AG09319 (cell line): ENCODE results near the gene MBNL2.

ENCODE experiments used
- DNase-seq: peaks from one replicate; pipeline ENCODE4 v3.0.0-alpha.2; 2010; ENCODE audit warnings: low read depth; ENCODE audit errors: extremely low read depth
- TF ChIP-seq, protein P1 (sequence below): IDR thresholded peaks from 2 replicates; pipeline ENCODE4 v1.5.1; 2011; ENCODE audit warnings: low read depth, mild to moderate bottlenecking, inconsistent platforms, low read length, moderate library complexity

Gene MBNL2

DNA sequence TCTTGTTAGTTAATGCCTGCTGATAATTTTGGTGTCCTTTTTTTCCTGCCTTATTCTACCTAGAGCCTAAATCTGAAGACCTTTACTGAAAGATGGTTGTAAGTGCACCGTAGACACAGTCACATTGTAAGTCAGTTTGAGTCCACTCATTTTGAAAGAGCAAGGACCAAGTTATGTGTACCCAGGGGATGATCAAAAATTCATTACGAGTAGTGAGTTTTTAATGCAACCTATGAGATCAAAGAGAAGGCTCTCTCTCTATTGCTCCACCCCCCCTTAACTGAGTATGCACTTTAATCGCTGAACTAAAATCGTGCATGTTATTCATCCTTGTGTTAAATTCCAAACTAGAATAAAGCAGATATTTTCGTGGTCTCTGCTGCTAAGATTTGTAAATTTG, 213.7 kb downstream of the MBNL2 start:
- DNase-seq: no peak
- TF ChIP-seq, protein P1, sequence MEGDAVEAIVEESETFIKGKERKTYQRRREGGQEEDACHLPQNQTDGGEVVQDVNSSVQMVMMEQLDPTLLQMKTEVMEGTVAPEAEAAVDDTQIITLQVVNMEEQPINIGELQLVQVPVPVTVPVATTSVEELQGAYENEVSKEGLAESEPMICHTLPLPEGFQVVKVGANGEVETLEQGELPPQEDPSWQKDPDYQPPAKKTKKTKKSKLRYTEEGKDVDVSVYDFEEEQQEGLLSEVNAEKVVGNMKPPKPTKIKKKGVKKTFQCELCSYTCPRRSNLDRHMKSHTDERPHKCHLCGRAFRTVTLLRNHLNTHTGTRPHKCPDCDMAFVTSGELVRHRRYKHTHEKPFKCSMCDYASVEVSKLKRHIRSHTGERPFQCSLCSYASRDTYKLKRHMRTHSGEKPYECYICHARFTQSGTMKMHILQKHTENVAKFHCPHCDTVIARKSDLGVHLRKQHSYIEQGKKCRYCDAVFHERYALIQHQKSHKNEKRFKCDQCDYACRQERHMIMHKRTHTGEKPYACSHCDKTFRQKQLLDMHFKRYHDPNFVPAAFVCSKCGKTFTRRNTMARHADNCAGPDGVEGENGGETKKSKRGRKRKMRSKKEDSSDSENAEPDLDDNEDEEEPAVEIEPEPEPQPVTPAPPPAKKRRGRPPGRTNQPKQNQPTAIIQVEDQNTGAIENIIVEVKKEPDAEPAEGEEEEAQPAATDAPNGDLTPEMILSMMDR: no peak

DNA sequence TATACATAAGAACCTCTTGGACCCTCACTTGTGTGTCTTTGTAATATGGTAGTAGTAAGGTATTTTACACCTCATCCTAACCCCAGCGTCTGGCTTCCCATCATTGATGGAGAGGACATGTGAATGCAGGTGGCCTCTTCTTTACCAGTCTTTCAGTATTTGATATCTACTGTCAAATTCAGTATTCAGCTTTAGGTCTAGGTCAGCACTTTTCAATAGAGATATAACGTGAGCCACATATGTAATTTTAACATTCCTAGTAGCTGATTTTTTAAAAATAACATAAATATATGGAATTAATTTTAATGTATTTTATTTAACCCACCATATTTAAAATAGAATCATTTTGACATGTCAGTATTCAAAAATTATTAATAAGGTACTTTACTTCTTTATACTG, 214.7 kb downstream of the MBNL2 start:
- DNase-seq: no peak

DNA sequence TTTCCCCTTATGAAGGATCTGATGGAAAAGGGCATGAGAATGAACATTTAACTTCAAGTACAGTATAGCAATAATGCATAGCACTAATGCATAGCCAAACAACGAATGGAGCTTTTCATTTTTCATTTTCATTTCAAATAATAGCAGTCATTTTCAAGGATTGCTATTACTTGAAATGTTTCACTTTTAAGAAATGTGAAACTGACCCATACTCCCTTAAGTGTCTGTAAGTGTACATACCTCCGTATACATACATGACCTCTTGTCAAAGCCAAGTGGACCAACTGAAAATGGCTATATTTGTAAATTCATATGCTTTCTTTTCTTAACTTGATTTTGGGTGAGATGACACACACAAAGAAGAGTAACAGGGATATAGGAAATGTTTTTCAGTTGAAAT, 215.6 kb downstream of the MBNL2 start:
- TF ChIP-seq, protein P1: no peak
- no peak for DNase-seq

More for the DNA sequence above, 214.7 kb downstream of the MBNL2 start:
- TF ChIP-seq, protein P1: no peak

DNA sequence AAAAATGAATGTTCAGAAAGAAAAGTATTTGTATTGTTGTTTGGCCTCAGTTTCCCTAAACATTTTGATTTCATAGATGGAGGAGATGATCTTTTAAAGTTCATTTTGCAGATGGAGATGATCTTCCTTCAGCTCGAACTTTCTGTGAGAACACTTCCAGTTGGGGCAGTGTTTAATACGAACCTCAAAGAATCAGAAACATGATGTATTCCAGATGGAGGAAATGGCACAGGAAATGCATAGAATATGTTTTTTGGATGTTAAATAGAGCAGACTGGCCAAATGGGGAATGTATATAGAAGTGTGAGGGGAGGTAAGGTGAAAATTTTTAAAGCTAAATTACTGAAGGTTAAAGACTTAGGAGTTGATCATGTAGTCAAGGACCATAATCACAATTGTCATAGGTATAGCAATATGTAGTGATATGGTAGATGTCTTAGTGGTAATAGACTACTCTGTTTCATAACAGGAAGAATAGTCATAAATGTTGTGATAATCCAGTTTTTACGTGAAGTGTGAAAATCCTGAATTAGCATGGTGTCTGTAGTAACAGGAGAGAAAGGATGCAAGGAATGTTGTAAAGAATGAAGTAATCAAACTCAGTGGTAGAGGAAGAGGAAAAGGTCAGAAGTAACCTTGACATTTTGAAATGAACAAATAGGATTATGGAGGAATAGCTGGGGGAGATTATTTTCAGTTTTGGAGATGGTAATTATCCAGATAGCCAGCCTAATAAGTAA, 216.9 kb downstream of the MBNL2 start:
- no peak for DNase-seq
- TF ChIP-seq, protein P1: no peak

DNA sequence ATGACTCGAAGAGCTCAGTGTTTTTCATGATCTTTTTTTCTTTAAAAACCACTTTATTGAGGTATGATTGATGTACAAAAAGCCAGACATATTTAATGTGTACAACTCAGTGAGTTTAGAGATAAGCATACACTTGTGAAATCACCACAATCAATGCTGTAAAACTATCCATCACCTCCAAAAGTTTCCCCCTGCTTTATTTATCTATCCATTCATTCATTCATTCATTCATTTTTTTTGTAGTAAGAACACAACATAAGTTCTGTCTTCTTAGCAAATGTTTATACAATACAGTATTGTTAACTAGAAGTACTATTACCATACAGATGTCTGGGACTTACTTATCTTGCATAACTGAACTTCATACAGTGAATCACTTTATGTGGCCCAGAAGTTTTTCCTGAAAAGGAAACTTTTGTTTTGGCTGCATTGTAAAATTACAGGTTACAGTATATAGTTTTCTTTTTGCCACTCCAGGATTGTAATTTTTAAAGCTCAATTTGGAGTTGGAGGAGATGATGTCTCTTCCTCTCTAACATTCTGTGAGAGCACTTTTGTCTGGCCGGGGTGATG, 218.6 kb downstream of the MBNL2 start:
- TF ChIP-seq, protein P1: no peak
- no peak for DNase-seq

DNA sequence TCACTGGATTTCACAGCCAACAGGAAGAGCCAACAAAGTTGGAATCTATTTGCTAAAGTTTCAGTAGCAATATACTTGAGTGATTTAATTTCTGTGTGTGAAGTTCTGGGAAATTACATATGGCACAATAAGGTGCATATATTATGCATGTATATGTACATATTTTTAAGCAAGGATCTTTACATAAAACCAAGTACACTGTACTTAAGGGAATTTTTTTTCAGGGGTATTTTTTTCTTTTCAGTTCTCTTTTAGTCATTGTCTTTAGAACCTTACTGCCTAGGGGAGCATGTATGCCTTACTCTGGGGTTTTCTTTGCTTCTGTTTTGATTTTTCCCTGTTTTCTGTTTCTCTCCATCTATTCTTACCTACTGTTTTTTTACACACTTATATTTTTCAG, 219.2 kb downstream of the MBNL2 start:
- no peak for DNase-seq
- TF ChIP-seq, protein P1: no peak
